OCI-LY3 (cell line): ENCODE results near the gene MGP.

Source experiments
- CTCF ChIP-seq: fragments of 200-600, 300-600 bp; sonication (generic); IDR thresholded peaks from 2 replicates; pipeline ENCODE4 v1.5.1; 2014; ENCODE audit warnings: antibody characterized with exemption, low read length, low read depth
- EZH2phosphoT487 ChIP-seq: fragments of 200-600 bp; shearing (Covaris generic); IDR thresholded peaks from 2 replicates; pipeline ENCODE4 v1.6.1; 2018; ENCODE audit warnings: antibody characterized with exemption, mixed run types, low read depth

GRCh38 chr12:14890701-14891100 is 5.0 kb upstream of the MGP start:
- TF ChIP-seq CTCF (no peak), EZH2phosphoT487 (no peak)
